Body of pancreas (tissue), 4 donors: ENCODE measurements around the gene IRGQ. TPM values are rescaled to one million over a fixed set of nuclear protein-coding genes. Genes with fewer than 3 reads are reported as not detected.
A peak's percentile ranks its signal among the peaks of the same experiment; 100 is the strongest.

Source experiments
- ATAC-seq: fragments of 150-250 bp; one replicate; pipeline ENCODE4 v1.9.1; 2016
- DNase-seq, 4 donors: peaks; one replicate each; pipeline ENCODE4 v3.0.0-alpha.2; 2019
- H3K27ac ChIP-seq, 4 donors: fragments of 200-600 bp; sonication (generic); 1 replicate in 3 of 4; 2 replicates in 1 of 4; pipeline versions ENCODE4 v1.5.1 to v1.6.1; 2016 to 2019; ENCODE audit warnings: mild to moderate bottlenecking in 1 of 4, mixed read lengths in 1 of 4, moderate library complexity in 1 of 4
- H3K27me3 ChIP-seq, 2 donors: fragments of 200-600 bp; sonication (generic); one replicate each; pipeline ENCODE4 v1.6.0; 2016; ENCODE audit warnings: mild to moderate bottlenecking in 1 of 2
- H3K36me3 ChIP-seq, 2 donors: fragments of 200-600 bp; sonication (generic); replicated peaks in 1 of 2; 2 replicates each; pipeline ENCODE4 v1.5.1; 2016; ENCODE audit warnings: low read depth in 2 of 2; ENCODE audit not compliant: insufficient read depth in 1 of 2
- H3K4me1 ChIP-seq: fragments of 200-600 bp; sonication (generic); one replicate; pipeline ENCODE4 v1.6.0; 2016
- H3K4me3 ChIP-seq, 2 donors: fragments of 200-600 bp; sonication (generic); 1 replicate in 1 of 2; 2 replicates in 1 of 2; pipeline ENCODE4 v1.5.1; 2016 to 2019
- H3K9me3 ChIP-seq, 3 donors: fragments of 200-600 bp; sonication (generic); 1 replicate in 2 of 3; 2 replicates in 1 of 3; pipeline ENCODE4 v1.5.1; 2016
- CTCF ChIP-seq, 7 experiments: fragments of 450-650 bp in 4 of 7; fragments of 200-600 bp in 3 of 7; sonication (generic) in 3 of 7; IDR thresholded peaks; one replicate each; pipeline ENCODE4 v1.5.1; 2016 to 2019; ENCODE audit warnings: antibody characterized with exemption in 7 of 7
- POLR2A ChIP-seq, 3 donors: fragments of 450-650 bp; IDR thresholded peaks; one replicate each; pipeline ENCODE4 v1.6.1; 2016; ENCODE audit warnings: antibody characterized with exemption in 3 of 3, mild to moderate bottlenecking in 2 of 3
- WGBS, 2 donors: methylation state at CpG; one replicate each; pipeline ENCODE4 v1.1.5; 2017; 5-methylcytosine and 5-hydroxymethylcytosine counted together
- intact Hi-C: fragments of 100-400 bp; cut with DNase I; formaldehyde crosslinking; loops from one replicate; pipeline ENCODE4 v1.15.1; 2023
- total RNA-seq, 2 donors: library from RNA; depleted of rRNA; stranded (reverse); fragments of >200 nt; gene quantifications; one replicate each; pipeline ENCODE4 v1.1.0, GENCODE V29; 2016

IRGQ gene
- total RNA-seq, 2 donors from 2014 or later = 9.1 to 20.1 TPM

GRCh38 chr19:43562698-43563241 lies 33.2 kb downstream of the IRGQ start:
- no peaks in the 10 kb centered on the region for H3K4me1 ChIP-seq
- H3K9me3 ChIP-seq = no peaks in the 10 kb centered on the region
- WGBS, 2 donors = 67 to 86% methylated on average over 11 to 14 of the region's 14 CpGs
- intact Hi-C loops = no loop called here
- H3K36me3 ChIP-seq = peaks cover 0 to 3% of the 10 kb centered on the region in 2 donors
- peak; percentile 35 to 84 (median 65) for DNase-seq
- ATAC-seq = peak; percentile 15
- peak overlapping the region in 2 of 4 donors; percentile 39 to 75 for H3K27ac ChIP-seq
- H3K27me3 ChIP-seq = no peaks in the 10 kb centered on the region
- TF ChIP-seq POLR2A (IDR thresholded peaks at IDR 0.05) (no peak), CTCF (IDR thresholded peaks at IDR 0.05) (no peak)
- H3K4me3 ChIP-seq = no peak overlapping the region

DNA sequence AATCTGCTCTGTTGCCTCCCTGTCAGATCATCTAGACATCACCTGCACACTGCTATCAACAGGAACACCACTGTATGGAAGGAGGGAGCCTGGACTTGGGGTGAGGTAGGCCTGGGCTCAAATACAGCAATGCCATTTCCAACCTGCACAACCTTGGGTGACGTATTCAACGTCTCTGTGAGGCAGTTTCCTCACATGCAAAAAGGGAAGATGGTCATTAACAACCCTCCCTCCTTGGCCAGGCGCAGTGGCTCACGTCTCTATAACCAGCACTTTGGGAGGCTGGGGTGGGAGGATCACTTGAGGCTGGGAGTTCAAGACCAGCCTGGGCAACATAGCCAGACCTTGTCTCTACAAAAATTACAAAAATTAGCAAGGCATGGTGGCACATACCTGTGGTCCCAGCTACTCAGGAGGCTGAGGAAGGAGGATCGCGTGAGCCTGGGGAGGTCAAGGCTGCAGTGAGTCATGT lies 33.7 kb downstream of the IRGQ start:
- no peak overlapping the region for H3K4me3 ChIP-seq
- no peaks in the 10 kb centered on the region for H3K27me3 ChIP-seq
- peaks cover 0 to 3% of the 10 kb centered on the region in 2 donors for H3K36me3 ChIP-seq
- H3K9me3 ChIP-seq = no peaks in the 10 kb centered on the region
- no peak for TF ChIP-seq POLR2A (IDR thresholded peaks at IDR 0.05)
- TF ChIP-seq CTCF (IDR thresholded peaks at IDR 0.05) = no peak
- intact Hi-C loops = no loop called here
- WGBS, 2 donors = 74 to 88% methylated on average over 5 to 6 of the region's 6 CpGs
- H3K4me1 ChIP-seq = no peaks in the 10 kb centered on the region
- peak overlapping the region in 2 of 4 donors; percentile 39 to 75 for H3K27ac ChIP-seq
- no peak for DNase-seq
- no peak for ATAC-seq

DNA sequence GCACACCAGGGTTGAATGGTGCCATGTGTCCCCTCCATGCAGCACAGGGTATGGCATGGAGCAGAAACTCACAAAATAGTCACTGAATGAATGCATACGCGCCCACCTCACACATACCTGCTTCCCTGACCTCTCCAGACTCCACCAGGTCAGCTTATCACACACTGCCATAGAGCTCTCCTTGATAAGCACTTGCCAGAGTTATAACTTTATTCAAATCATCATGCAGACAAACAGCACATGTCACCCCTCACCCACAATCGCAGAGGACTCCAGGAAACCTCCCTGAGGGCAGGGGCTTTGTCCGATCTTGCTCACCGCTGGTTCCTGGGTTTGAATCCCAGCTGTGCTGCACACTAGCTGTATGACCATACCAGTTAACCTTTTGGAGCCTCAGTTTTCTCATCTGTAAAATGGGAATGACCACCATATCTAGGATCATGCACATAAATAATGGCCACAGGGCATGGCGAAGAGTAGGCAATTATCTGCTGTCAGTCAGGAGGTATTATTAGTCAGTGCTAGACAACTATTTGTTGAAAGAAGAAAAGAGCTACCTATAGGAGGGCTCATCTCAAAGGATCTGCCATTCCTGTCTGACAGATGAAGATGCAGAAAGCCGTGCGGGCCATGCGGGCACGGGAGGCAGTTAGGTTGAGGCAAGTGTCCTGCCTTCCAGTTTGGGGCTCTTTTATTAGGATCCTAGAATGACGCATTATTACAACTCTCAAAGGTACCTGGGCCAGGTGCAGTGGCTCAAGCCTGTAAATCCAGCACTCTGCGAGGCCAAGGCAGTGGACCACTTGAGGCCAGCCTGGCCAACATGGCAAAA lies 34.6 kb downstream of the IRGQ start:
- H3K9me3 ChIP-seq = no peaks in the 10 kb centered on the region
- no peak overlapping the region for H3K4me3 ChIP-seq
- no peak overlapping the region for H3K27ac ChIP-seq
- peaks cover 0 to 3% of the 10 kb centered on the region in 2 donors for H3K36me3 ChIP-seq
- no peaks in the 10 kb centered on the region for H3K27me3 ChIP-seq
- ATAC-seq = no peak
- intact Hi-C loops = no loop called here
- no peaks in the 10 kb centered on the region for H3K4me1 ChIP-seq
- WGBS, 2 donors = 90 to 92% methylated on average over 12 of the region's 12 CpGs
- TF ChIP-seq POLR2A (IDR thresholded peaks at IDR 0.05) (no peak), CTCF (IDR thresholded peaks at IDR 0.05) (no peak)
- no peak for DNase-seq

DNA sequence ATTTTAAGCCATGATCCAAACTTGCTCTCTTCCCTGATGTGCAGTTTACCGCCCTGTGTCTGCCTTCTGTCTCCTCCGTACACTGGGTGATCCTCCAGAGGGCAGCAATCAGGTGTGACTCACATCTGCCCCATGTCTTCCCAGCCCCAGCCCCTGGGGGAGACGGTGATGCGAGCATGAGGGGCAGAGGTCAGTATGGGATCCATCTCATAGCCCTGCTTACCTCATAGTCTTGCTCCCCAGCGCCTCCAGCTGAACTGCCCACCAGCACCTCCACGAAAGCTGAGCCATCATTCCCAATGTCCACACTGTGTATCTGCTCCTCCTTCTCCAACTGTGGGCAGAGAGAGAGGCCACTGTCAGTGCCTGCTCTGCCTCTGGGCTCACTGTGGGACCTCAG lies 35.2 kb downstream of the IRGQ start:
- H3K36me3 ChIP-seq = peaks cover 0 to 3% of the 10 kb centered on the region in 2 donors
- 88 to 90% methylated on average over 5 to 6 of the region's 6 CpGs for WGBS, 2 donors
- no peak overlapping the region for H3K4me3 ChIP-seq
- H3K27me3 ChIP-seq = no peaks in the 10 kb centered on the region
- intact Hi-C loops = no loop called here
- H3K9me3 ChIP-seq = no peaks in the 10 kb centered on the region
- no peak for DNase-seq
- H3K4me1 ChIP-seq = no peaks in the 10 kb centered on the region
- no peak overlapping the region for H3K27ac ChIP-seq
- TF ChIP-seq CTCF (IDR thresholded peaks at IDR 0.05) (no peak), POLR2A (IDR thresholded peaks at IDR 0.05) (no peak)
- no peak for ATAC-seq
